HepG2 (cell line): ENCODE measurements around the gene PLCXD1. TPM values are rescaled to one million over a fixed set of nuclear protein-coding genes. Genes with fewer than 3 reads are reported as not detected.
A peak's percentile ranks its signal among the peaks of the same experiment; 100 is the strongest.

Source experiments
- ARNT2 ChIP-seq: sonication (generic); formaldehyde crosslinking; IDR thresholded peaks from 2 replicates; pipeline ENCODE4 v1.8.0; 2022; ENCODE audit warnings: mild to moderate bottlenecking, low read depth, missing genetic modification reagents, moderate library complexity
- CBX5 ChIP-seq: sonication (generic); formaldehyde crosslinking; IDR thresholded peaks from 2 replicates; pipeline ENCODE4 v1.4.0; 2020; ENCODE audit warnings: missing genetic modification reagents, borderline replicate concordance
- EED ChIP-seq: sonication (generic); formaldehyde crosslinking; IDR thresholded peaks from 2 replicates; pipeline ENCODE4 v1.5.0; 2020; ENCODE audit warnings: mild to moderate bottlenecking, missing genetic modification reagents
- FOXA1 ChIP-seq, 2 experiments: fragments of 450-650 bp in 1 of 2; sonication (generic) in 1 of 2; formaldehyde crosslinking in 1 of 2; IDR thresholded peaks; 2 replicates each; pipeline versions ENCODE4 v1.4.0 to v1.6.1; 2016 to 2020; ENCODE audit warnings: missing genetic modification reagents in 1 of 2
- FOXJ3 ChIP-seq: sonication (generic); formaldehyde crosslinking; IDR thresholded peaks from 2 replicates; pipeline ENCODE4 v1.4.0; 2020; ENCODE audit warnings: missing genetic modification reagents, mild to moderate bottlenecking, borderline replicate concordance
- MAFK ChIP-seq, 2 experiments: IDR thresholded peaks in 1 of 2; conservative IDR thresholded peaks in 1 of 2; 2 replicates each; pipeline ENCODE4 v1.6.1; 2011; ENCODE audit warnings: improper control_type of control experiment in 2 of 2, low read length in 2 of 2
- NFKBIZ ChIP-seq: IDR thresholded peaks from 2 replicates; pipeline ENCODE4 v1.6.1; 2018; ENCODE audit warnings: missing genetic modification reagents, missing compliant biosample characterization
- POLR2AphosphoS5 ChIP-seq: IDR thresholded peaks from 2 replicates; pipeline ENCODE4 v1.6.1; 2012; ENCODE audit warnings: low read depth, low read length
- SMAD3 ChIP-seq: sonication (generic); formaldehyde crosslinking; IDR thresholded peaks from 2 replicates; pipeline ENCODE4 v1.4.0; 2020; ENCODE audit warnings: missing genetic modification reagents
- SMYD3 ChIP-seq: sonication (generic); formaldehyde crosslinking; IDR thresholded peaks from 2 replicates; pipeline ENCODE4 v1.8.1; 2023; ENCODE audit warnings: mild to moderate bottlenecking, missing genetic modification reagents
- YY1 ChIP-seq: IDR thresholded peaks from 2 replicates; pipeline ENCODE4 v1.6.1; 2011; ENCODE audit warnings: low read length, low read depth, moderate library complexity, mild to moderate bottlenecking; ENCODE audit not compliant: insufficient read depth, insufficient replicate concordance
- ZBTB7B ChIP-seq: sonication (generic); formaldehyde crosslinking; IDR thresholded peaks from 2 replicates; pipeline ENCODE4 v1.4.0; 2020; ENCODE audit warnings: missing genetic modification reagents
- ZMYM4 ChIP-seq: sonication (generic); formaldehyde crosslinking; IDR thresholded peaks from 2 replicates; pipeline ENCODE4 v1.8.1; 2023; ENCODE audit warnings: mild to moderate bottlenecking, missing genetic modification reagents
- ZNF292 ChIP-seq: sonication (generic); formaldehyde crosslinking; IDR thresholded peaks from 2 replicates; pipeline ENCODE4 v1.8.1; 2022; ENCODE audit warnings: mild to moderate bottlenecking, low read depth, missing genetic modification reagents, borderline replicate concordance
- ZNF564 ChIP-seq: sonication (generic); formaldehyde crosslinking; IDR thresholded peaks from 2 replicates; pipeline ENCODE4 v1.8.1; 2023; ENCODE audit warnings: mild to moderate bottlenecking, missing genetic modification reagents
- ZNF619 ChIP-seq: sonication (generic); formaldehyde crosslinking; IDR thresholded peaks from 2 replicates; pipeline ENCODE4 v1.4.0; 2020; ENCODE audit warnings: mild to moderate bottlenecking, missing genetic modification reagents
- ZNF7 ChIP-seq: IDR thresholded peaks from 2 replicates; pipeline ENCODE4 v1.6.1; 2016; ENCODE audit warnings: missing biosample characterization, missing genetic modification reagents
- polyA plus RNA-seq, 8 experiments: library from polyadenylated mRNA; depleted of rRNA in 3 of 8; stranded (reverse) in 7 of 8; unstranded in 1 of 8; fragments of >200 nt; fragmentation: Illumina TruSeq in 4 of 8; extraction: Trizol in 4 of 8; gene quantifications; 2 replicates each; pipeline versions ENCODE4 v1.2.1 to v1.2.3, GENCODE V29; 2011 to 2016; ENCODE audit warnings: low read depth in 4 of 8, missing spikeins in 1 of 8, mixed read lengths in 1 of 8; ENCODE audit not compliant: insufficient read depth in 1 of 8
- total RNA-seq, 5 experiments: library from RNA; depleted of rRNA; stranded (reverse); fragments of >200 nt; fragmentation: Illumina TruSeq; extraction: Trizol; gene quantifications; 2 replicates each; pipeline ENCODE4 v1.2.3, GENCODE V29; 2016; ENCODE audit warnings: low read depth in 1 of 5
- TF ChIP-seq, protein P1 (sequence below): sonication (generic); formaldehyde crosslinking; IDR thresholded peaks from 2 replicates; pipeline ENCODE4 v1.9.0; 2021; ENCODE audit warnings: missing genetic modification reagents, mild to moderate bottlenecking, borderline replicate concordance
- TF ChIP-seq, protein P2 (sequence below): sonication (generic); formaldehyde crosslinking; IDR thresholded peaks from 2 replicates; pipeline ENCODE4 v1.4.0; 2020; ENCODE audit warnings: missing genetic modification reagents, borderline replicate concordance
- TF ChIP-seq, protein P3 (sequence below): sonication (generic); formaldehyde crosslinking; IDR thresholded peaks from 2 replicates; pipeline ENCODE4 v1.4.0; 2020; ENCODE audit warnings: missing genetic modification reagents
- TF ChIP-seq, protein P4 (sequence below): sonication (generic); formaldehyde crosslinking; IDR thresholded peaks from 2 replicates; pipeline ENCODE4 v1.4.0; 2020; ENCODE audit warnings: mild to moderate bottlenecking, missing genetic modification reagents

PLCXD1 gene
- total and polyA plus RNA-seq, 2 of the 13 experiments (the other 11 are each of a cell fraction or from before 2014, with no cell fraction given): 87.7 to 153 TPM

DNA sequence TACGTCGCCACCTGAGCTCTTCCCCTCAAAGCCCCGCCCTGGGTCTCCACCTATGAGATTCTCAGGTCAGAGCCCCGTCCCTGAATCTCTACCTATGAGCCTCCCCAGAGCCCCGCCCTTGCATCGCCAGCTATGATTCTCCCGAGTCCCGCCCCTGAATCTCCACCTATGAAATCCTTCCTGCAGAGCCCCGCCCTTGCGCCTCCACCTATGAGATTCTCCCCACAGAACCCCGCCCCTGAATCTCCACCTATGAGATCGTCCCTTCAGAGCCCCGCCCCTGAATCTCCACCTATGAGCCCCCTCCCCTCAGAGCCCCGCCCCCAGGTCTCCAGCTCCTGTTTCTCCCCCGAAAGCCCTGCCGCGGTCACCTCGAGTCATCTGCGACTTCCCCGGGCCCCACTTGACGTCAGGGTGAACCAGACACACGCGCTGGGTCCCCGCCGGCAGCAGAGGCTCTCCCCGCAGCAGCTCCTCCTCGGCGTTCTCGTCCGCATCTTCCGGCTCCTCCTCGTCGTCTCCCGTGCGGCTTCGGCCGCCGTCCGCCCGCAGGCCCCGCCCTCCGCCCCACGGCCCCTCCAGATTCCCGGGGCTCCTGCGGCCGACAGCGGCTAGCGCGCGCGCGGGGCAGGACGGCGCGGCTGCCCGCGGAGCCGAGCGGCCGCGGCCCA, 37.0 kb downstream of the PLCXD1 start (continued):
- TF ChIP-seq, protein P1, sequence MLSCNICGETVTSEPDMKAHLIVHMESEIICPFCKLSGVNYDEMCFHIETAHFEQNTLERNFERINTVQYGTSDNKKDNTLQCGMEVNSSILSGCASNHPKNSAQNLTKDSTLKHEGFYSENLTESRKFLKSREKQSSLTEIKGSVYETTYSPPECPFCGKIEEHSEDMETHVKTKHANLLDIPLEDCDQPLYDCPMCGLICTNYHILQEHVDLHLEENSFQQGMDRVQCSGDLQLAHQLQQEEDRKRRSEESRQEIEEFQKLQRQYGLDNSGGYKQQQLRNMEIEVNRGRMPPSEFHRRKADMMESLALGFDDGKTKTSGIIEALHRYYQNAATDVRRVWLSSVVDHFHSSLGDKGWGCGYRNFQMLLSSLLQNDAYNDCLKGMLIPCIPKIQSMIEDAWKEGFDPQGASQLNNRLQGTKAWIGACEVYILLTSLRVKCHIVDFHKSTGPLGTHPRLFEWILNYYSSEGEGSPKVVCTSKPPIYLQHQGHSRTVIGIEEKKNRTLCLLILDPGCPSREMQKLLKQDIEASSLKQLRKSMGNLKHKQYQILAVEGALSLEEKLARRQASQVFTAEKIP (CRISPR knock-in tag): no peak
- TF ChIP-seq FOXA1 (IDR thresholded peaks at IDR 0.05): no peak
- TF ChIP-seq FOXA1 (CRISPR knock-in tag; IDR thresholded peaks at IDR 0.05): no peak
- TF ChIP-seq ZNF292 (CRISPR knock-in tag): no peak
- TF ChIP-seq, protein P2, sequence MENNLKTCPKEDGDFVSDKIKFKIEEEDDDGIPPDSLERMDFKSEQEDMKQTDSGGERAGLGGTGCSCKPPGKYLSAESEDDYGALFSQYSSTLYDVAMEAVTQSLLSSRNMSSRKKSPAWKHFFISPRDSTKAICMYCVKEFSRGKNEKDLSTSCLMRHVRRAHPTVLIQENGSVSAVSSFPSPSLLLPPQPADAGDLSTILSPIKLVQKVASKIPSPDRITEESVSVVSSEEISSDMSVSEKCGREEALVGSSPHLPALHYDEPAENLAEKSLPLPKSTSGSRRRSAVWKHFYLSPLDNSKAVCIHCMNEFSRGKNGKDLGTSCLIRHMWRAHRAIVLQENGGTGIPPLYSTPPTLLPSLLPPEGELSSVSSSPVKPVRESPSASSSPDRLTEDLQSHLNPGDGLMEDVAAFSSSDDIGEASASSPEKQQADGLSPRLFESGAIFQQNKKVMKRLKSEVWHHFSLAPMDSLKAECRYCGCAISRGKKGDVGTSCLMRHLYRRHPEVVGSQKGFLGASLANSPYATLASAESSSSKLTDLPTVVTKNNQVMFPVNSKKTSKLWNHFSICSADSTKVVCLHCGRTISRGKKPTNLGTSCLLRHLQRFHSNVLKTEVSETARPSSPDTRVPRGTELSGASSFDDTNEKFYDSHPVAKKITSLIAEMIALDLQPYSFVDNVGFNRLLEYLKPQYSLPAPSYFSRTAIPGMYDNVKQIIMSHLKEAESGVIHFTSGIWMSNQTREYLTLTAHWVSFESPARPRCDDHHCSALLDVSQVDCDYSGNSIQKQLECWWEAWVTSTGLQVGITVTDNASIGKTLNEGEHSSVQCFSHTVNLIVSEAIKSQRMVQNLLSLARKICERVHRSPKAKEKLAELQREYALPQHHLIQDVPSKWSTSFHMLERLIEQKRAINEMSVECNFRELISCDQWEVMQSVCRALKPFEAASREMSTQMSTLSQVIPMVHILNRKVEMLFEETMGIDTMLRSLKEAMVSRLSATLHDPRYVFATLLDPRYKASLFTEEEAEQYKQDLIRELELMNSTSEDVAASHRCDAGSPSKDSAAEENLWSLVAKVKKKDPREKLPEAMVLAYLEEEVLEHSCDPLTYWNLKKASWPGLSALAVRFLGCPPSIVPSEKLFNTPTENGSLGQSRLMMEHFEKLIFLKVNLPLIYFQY (CRISPR knock-in tag): no peak
- TF ChIP-seq EED: no peak
- TF ChIP-seq NFKBIZ (CRISPR knock-in tag): no peak
- no peak for TF ChIP-seq SMAD3 (CRISPR knock-in tag)
- TF ChIP-seq, protein P3, sequence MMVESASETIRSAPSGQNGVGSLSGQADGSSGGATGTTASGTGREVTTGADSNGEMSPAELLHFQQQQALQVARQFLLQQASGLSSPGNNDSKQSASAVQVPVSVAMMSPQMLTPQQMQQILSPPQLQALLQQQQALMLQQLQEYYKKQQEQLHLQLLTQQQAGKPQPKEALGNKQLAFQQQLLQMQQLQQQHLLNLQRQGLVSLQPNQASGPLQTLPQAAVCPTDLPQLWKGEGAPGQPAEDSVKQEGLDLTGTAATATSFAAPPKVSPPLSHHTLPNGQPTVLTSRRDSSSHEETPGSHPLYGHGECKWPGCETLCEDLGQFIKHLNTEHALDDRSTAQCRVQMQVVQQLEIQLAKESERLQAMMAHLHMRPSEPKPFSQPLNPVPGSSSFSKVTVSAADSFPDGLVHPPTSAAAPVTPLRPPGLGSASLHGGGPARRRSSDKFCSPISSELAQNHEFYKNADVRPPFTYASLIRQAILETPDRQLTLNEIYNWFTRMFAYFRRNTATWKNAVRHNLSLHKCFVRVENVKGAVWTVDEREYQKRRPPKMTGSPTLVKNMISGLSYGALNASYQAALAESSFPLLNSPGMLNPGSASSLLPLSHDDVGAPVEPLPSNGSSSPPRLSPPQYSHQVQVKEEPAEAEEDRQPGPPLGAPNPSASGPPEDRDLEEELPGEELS: no peak
- TF ChIP-seq FOXJ3 (CRISPR knock-in tag): no peak
- no peak for TF ChIP-seq ZNF619 (CRISPR knock-in tag)
- no peak for TF ChIP-seq CBX5 (CRISPR knock-in tag)
- no peak for TF ChIP-seq ZMYM4 (CRISPR knock-in tag)
- no peak for TF ChIP-seq ZNF564 (CRISPR knock-in tag)
- no peak for TF ChIP-seq ZNF7
- TF ChIP-seq ZBTB7B: no peak
- no peak for TF ChIP-seq YY1
- no peak; the same call in 1 of the 2 replicates for TF ChIP-seq ARNT2
- no peak for TF ChIP-seq MAFK (conservative IDR thresholded peaks at IDR 0.05 in 1 of 2, IDR thresholded peaks at IDR 0.05 in 1 of 2; ENCODE audit: low read length in 2 of 2)
- peak; percentile 52; the same call in 1 of the 2 replicates for TF ChIP-seq POLR2AphosphoS5
- TF ChIP-seq, protein P4, sequence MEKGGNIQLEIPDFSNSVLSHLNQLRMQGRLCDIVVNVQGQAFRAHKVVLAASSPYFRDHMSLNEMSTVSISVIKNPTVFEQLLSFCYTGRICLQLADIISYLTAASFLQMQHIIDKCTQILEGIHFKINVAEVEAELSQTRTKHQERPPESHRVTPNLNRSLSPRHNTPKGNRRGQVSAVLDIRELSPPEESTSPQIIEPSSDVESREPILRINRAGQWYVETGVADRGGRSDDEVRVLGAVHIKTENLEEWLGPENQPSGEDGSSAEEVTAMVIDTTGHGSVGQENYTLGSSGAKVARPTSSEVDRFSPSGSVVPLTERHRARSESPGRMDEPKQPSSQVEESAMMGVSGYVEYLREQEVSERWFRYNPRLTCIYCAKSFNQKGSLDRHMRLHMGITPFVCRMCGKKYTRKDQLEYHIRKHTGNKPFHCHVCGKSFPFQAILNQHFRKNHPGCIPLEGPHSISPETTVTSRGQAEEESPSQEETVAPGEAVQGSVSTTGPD (CRISPR knock-in tag): no peak
- TF ChIP-seq SMYD3 (CRISPR knock-in tag): peak; percentile 87; the same call in 1 of the 2 replicates
